Smooth muscle cell (in vitro differentiated cells): ENCODE data around the gene R3HCC1L. TPM values are rescaled to one million over a fixed set of nuclear protein-coding genes. Genes with fewer than 3 reads are reported as not detected.
A peak's percentile ranks its signal among the peaks of the same experiment; 100 is the strongest.
"Not testable (repeated sequence)": the region's sequence is repeated elsewhere in the genome, so short reads cannot be mapped to it uniquely, and the experiment has no call there.

Source experiments
- DNase-seq: peaks from one replicate; lab custom pipeline; 2025; ENCODE audit not compliant: unreplicated experiment; lab: John Stamatoyannopoulos, UW
- H2AFZ ChIP-seq: fragments of 200-600 bp; sonication (generic); 2 replicates; pipeline ENCODE4 v1.6.0; 2016; ENCODE audit warnings: antibody characterized with exemption, low read depth, mild to moderate bottlenecking
- H3F3A ChIP-seq: fragments of 200-600 bp; sonication (generic); 2 replicates; pipeline ENCODE4 v1.6.0; 2017; ENCODE audit warnings: antibody characterized with exemption, low read depth
- H3K27ac ChIP-seq: fragments of 200-600 bp; sonication (generic); 2 replicates; pipeline ENCODE4 v1.5.1; 2016; ENCODE audit warnings: low read depth, mild to moderate bottlenecking
- H3K27me3 ChIP-seq: fragments of 200-600 bp; sonication (generic); 2 replicates; pipeline ENCODE4 v1.6.1; 2016; ENCODE audit warnings: low read depth, mild to moderate bottlenecking
- H3K36me3 ChIP-seq: fragments of 200-600 bp; sonication (generic); 2 replicates; pipeline ENCODE4 v1.5.1; 2016; ENCODE audit warnings: low read depth
- H3K4me1 ChIP-seq: fragments of 200-600 bp; sonication (generic); 2 replicates; pipeline ENCODE4 v1.5.1; 2016; ENCODE audit warnings: low read depth
- H3K4me2 ChIP-seq: fragments of 200-600 bp; sonication (generic); 2 replicates; pipeline ENCODE4 v1.6.0; 2016; ENCODE audit warnings: mild to moderate bottlenecking
- H3K4me3 ChIP-seq: fragments of 200-600 bp; sonication (generic); 2 replicates; pipeline ENCODE4 v1.5.1; 2016; ENCODE audit warnings: mild to moderate bottlenecking
- H3K79me2 ChIP-seq: fragments of 200-600 bp; sonication (generic); 2 replicates; pipeline ENCODE4 v1.6.0; 2016; ENCODE audit warnings: low read depth, mild to moderate bottlenecking
- H3K9ac ChIP-seq: fragments of 200-600 bp; sonication (generic); 2 replicates; pipeline ENCODE4 v1.6.0; 2016; ENCODE audit warnings: low read depth
- H3K9me3 ChIP-seq: fragments of 200-600 bp; sonication (generic); replicated peaks from 2 replicates; pipeline ENCODE4 v1.5.1; 2016; ENCODE audit warnings: low read depth
- H4K20me1 ChIP-seq: fragments of 200-600 bp; sonication (generic); 2 replicates; pipeline ENCODE4 v1.6.0; 2016; ENCODE audit warnings: low read depth
- CTCF ChIP-seq: fragments of 200-600 bp; sonication (generic); IDR thresholded peaks from 2 replicates; pipeline ENCODE4 v1.5.1; 2017; ENCODE audit warnings: borderline replicate concordance, mild to moderate bottlenecking, antibody characterized with exemption; ENCODE audit not compliant: insufficient read depth, poor library complexity, severe bottlenecking
- WGBS: methylation state at CpG from one replicate; pipeline ENCODE4 v1.1.7; 2016; ENCODE audit warnings: low lambda C conversion rate; 5-methylcytosine and 5-hydroxymethylcytosine counted together
- polyA plus RNA-seq: library from polyadenylated mRNA; unstranded; fragments of >200 nt; fragmentation: Nextera tagmentation; extraction: Ambion mirVana; gene quantifications from 2 replicates; pipeline ENCODE4 v1.2.1, GENCODE V29; 2016
- total RNA-seq: library from RNA; depleted of rRNA; stranded (reverse); fragments of >200 nt; gene quantifications from 2 replicates; pipeline ENCODE4 v1.2.3, GENCODE V29; 2014

Gene R3HCC1L
- total and polyA plus RNA-seq, 2 experiments from 2014 or later: 11.4 to 12.2 TPM

DNA sequence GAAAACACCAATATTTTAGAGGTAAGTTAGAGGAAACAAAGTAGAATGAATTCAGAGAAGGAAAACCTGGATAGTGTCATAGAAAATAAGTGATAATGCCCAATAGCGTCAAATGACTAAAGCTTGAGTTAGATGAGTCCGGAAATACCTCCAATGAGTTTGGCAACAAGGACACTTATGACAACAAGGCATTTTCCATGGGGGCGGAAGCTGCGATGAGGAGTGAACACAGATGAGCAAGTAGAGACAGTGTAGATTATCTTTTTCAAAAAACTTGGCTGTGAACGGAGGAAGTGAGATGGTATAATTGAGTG is 383 bp upstream of the R3HCC1L start:
- WGBS: 80% methylated on average over 5 of the region's 5 CpGs
- no peak for DNase-seq
- H3K36me3 ChIP-seq: no peaks in the 10 kb centered on the region
- H3K4me2 ChIP-seq: peak overlapping the region; percentile 92
- no peak overlapping the region for H3K27ac ChIP-seq
- no peaks in the 10 kb centered on the region for H3K9me3 ChIP-seq
- no peak overlapping the region for H3K9ac ChIP-seq
- H4K20me1 ChIP-seq: peaks cover 23% of the 10 kb centered on the region
- H3K79me2 ChIP-seq: peaks cover 44% of the 10 kb centered on the region
- no peaks in the 10 kb centered on the region for H3K27me3 ChIP-seq
- H3F3A ChIP-seq: peaks cover 5% of the 10 kb centered on the region
- H2AFZ ChIP-seq: peak overlapping the region; percentile 88
- peak overlapping the region; percentile 91 for H3K4me3 ChIP-seq
- no peak for TF ChIP-seq CTCF
- peaks cover 9% of the 10 kb centered on the region for H3K4me1 ChIP-seq

DNA sequence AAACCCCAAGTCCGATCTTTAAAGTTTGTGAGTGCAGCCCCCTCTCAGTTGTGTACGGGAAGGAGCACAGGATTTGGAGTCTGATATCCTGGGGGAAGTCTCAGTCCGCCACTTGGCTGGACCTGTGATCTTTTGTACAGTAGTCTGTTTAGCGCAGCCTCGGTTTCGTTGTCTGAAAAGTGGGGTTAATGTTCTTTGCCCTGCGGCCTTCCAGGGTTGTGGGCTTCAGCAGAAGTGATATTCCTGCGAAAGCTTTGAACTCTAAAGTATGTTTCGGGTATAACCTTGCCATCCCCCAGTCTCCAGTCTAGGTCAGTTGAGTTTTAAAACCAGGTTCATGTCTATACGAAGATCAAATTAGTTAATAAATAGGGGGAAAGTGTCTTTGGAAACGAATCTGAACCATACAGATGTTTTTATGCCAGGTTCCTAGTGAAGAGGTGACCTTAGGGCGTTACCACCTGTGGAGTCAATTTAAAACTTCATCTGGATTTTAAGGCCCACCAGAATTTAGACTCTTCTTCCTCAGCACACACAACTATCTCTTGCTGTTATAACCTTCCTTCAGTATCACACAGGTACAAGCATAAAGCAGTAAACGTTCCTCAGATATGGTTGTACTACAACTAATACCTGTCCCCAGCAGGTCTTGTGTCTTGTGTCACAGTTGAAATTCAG is 904 bp downstream of the R3HCC1L start:
- Histone ChIP-seq H3F3A (peaks cover 5% of the 10 kb centered on the region), H3K4me1 (peaks cover 15% of the 10 kb centered on the region), H3K27me3 (no peaks in the 10 kb centered on the region), H3K27ac (peak overlapping the region; percentile 86), H3K36me3 (no peaks in the 10 kb centered on the region), H3K9me3 (no peaks in the 10 kb centered on the region), H3K4me3 (peak overlapping the region; percentile 91), H3K9ac (peak overlapping the region; percentile 92), H3K79me2 (peaks cover 57% of the 10 kb centered on the region), H2AFZ (peak overlapping the region; percentile 88), H4K20me1 (peaks cover 36% of the 10 kb centered on the region), H3K4me2 (peak overlapping the region; percentile 92)
- WGBS: 21% methylated on average over 13 of the region's 13 CpGs
- DNase-seq: no peak
- no peak for TF ChIP-seq CTCF

DNA sequence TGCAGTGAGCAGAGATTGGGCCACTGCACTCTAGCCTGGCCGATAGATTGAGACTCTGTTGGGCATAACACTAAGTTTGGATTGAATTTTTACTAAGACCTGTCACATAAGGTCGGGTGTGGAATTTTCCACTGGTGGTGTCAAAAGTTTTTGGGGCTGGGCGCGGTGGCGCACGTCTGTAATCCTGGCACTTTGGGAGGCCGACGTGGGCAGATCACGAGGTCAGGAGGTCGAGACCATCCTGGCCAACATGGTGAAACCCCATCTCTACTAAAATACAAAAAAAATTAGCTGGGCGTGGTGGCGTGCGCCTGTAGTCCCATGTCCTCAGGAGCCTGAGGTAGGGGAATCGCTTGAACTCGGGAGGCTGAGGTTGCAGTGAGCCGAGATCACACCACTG is 2.3 kb downstream of the R3HCC1L start:
- not testable (repeated sequence) for H3K9me3 ChIP-seq, DNase-seq, H3K9ac ChIP-seq, H3K36me3 ChIP-seq, H3K4me2 ChIP-seq, H3K27me3 ChIP-seq, H2AFZ ChIP-seq, H3K27ac ChIP-seq, H3F3A ChIP-seq, H3K4me3 ChIP-seq
- Histone ChIP-seq H3K79me2 (peaks cover 71% of the 10 kb centered on the region), H4K20me1 (peaks cover 50% of the 10 kb centered on the region), H3K4me1 (peaks cover 15% of the 10 kb centered on the region)
- WGBS: 98% methylated on average over 16 of the region's 16 CpGs

GRCh38 chr10:98138031-98138430 is 3.6 kb downstream of the R3HCC1L start:
- Histone ChIP-seq H3K4me1 (peaks cover 15% of the 10 kb centered on the region), H3K79me2 (peaks cover 80% of the 10 kb centered on the region), H4K20me1 (peaks cover 62% of the 10 kb centered on the region), H3F3A (no peaks in the 10 kb centered on the region), H3K27ac (no peak overlapping the region), H3K27me3 (no peaks in the 10 kb centered on the region), H3K4me3 (no peak overlapping the region), H3K36me3 (no peaks in the 10 kb centered on the region), H2AFZ (no peak overlapping the region), H3K9ac (no peak overlapping the region), H3K4me2 (no peak overlapping the region), H3K9me3 (no peaks in the 10 kb centered on the region)
- DNase-seq: no peak
- TF ChIP-seq CTCF: no peak
